K562 (cell line): Measurements from ENCODE around the gene MAPK4.

Experiments used
- ATF3 ChIP-seq, 2 experiments: fragments of 450-650 bp in 1 of 2; sonication (generic) in 1 of 2; formaldehyde crosslinking in 1 of 2; IDR thresholded peaks in 1 of 2; conservative IDR thresholded peaks in 1 of 2; 2 replicates each; pipeline versions ENCODE4 v1.6.1 to v1.8.1; 2016 to 2023; ENCODE audit warnings: mild to moderate bottlenecking in 2 of 2, moderate library complexity in 2 of 2, inconsistent platforms in 1 of 2, missing genetic modification reagents in 1 of 2
- LEF1 ChIP-seq: fragments of 450-650 bp; IDR thresholded peaks from 2 replicates; pipeline ENCODE4 v1.6.1; 2016; ENCODE audit warnings: mild to moderate bottlenecking
- RCOR1 ChIP-seq, 2 experiments: IDR thresholded peaks; 2 replicates each; pipeline ENCODE4 v1.6.1; 2012; ENCODE audit warnings: low read depth in 2 of 2, low read length in 2 of 2, borderline replicate concordance in 1 of 2, improper control_type of control experiment in 1 of 2
- SMAD3 ChIP-seq: fragments of 450-650 bp; formaldehyde crosslinking; conservative IDR thresholded peaks from 2 replicates; pipeline ENCODE4 v1.4.0; 2020; ENCODE audit warnings: mild to moderate bottlenecking
- SPI1 ChIP-seq: IDR thresholded peaks from 2 replicates; pipeline ENCODE4 v1.6.1; 2011; ENCODE audit warnings: low read depth, low read length, control low read depth, borderline replicate concordance
- ZBTB17 ChIP-seq: fragments of 450-650 bp; formaldehyde crosslinking; IDR thresholded peaks from 2 replicates; pipeline ENCODE4 v1.4.0; 2020; ENCODE audit warnings: mild to moderate bottlenecking
- ZNF124 ChIP-seq: sonication (generic); formaldehyde crosslinking; IDR thresholded peaks from 2 replicates; pipeline ENCODE4 v1.8.1; 2022; ENCODE audit warnings: missing genetic modification reagents
- ZNF507 ChIP-seq: conservative IDR thresholded peaks from 2 replicates; pipeline ENCODE4 v1.6.1; 2017; ENCODE audit warnings: missing genetic modification characterization, missing compliant biosample characterization

- TF ChIP-seq ZNF507 (tag) (no peak), ZBTB17 (no peak), ATF3 (IDR thresholded peaks at IDR 0.05) (no peak), ATF3 (CRISPR knock-in tag; conservative IDR thresholded peaks at IDR 0.05) (no peak), ZNF124 (no peak), SMAD3 (CRISPR knock-in tag) (no peak), SPI1 (no peak), LEF1 (no peak), RCOR1 (IDR thresholded peaks at IDR 0.05; ENCODE audit: borderline replicate concordance in 1 of 2, low read depth in 2 of 2, low read length in 2 of 2) (no peak)
These were observed 69.3 kb downstream of the MAPK4 start for GRCh38 chr18:50629148-50629631.
